Endothelial cell of umbilical vein (primary cell): ENCODE results near the gene INHBB. TPM values are rescaled to one million over a fixed set of nuclear protein-coding genes. Genes with fewer than 3 reads are reported as not detected.
"Not testable (repeated sequence)": the region's sequence is repeated elsewhere in the genome, so short reads cannot be mapped to it uniquely, and the experiment has no call there.

Experiments
- BruUV-seq: library from RNA; stranded (reverse); fragments of 400-500 nt; replicated peaks from 2 replicates; lab custom pipeline; 2021; lab: Mats Ljungman, UMichigan
- CTCF ChIA-PET: fragments of 300-600, 350-600 bp; sonication (Branson Sonifier 250); formaldehyde crosslinking; loops from one replicate; lab custom pipeline; 2021; ENCODE audit warnings: antibody characterized with exemption, inconsistent platforms; lab: Charles Lee
- POLR2A ChIA-PET: fragments of 300-600, 350-600 bp; sonication (Branson Sonifier 250); formaldehyde crosslinking; loops from one replicate; lab custom pipeline; 2021; ENCODE audit warnings: antibody characterized with exemption, inconsistent platforms; lab: Charles Lee
- DNase-seq: peaks from one replicate; pipeline ENCODE4 v3.0.0-alpha.2; 2011; ENCODE audit warnings: low read depth, low spot score
- FAIRE-seq: peaks from 2 replicates; lab custom pipeline; 2011; peaks lifted over from hg19 to GRCh38; lab: Jason Lieb, UNC
- H2AFZ ChIP-seq: 2 replicates; pipeline ENCODE4 v1.6.0; 2012; ENCODE audit warnings: low read depth, low read length, control low read depth, inconsistent platforms
- H3K27ac ChIP-seq: 2 replicates; pipeline ENCODE4 v1.5.1; 2011; ENCODE audit warnings: low read depth, mild to moderate bottlenecking, control low read depth, low read length, moderate library complexity; ENCODE audit not compliant: insufficient read depth
- H3K27me3 ChIP-seq, 2 experiments: 2 replicates each; pipeline versions ENCODE4 v1.6.0 to v1.6.1; 2011; ENCODE audit warnings: low read length in 2 of 2, mixed read lengths in 1 of 2; ENCODE audit not compliant: control insufficient read depth in 2 of 2, insufficient read depth in 2 of 2
- H3K36me3 ChIP-seq, 2 experiments: 2 replicates in 1 of 2; 3 replicates in 1 of 2; pipeline ENCODE4 v1.5.1; 2011; ENCODE audit warnings: low read length in 2 of 2, mild to moderate bottlenecking in 1 of 2, moderate library complexity in 1 of 2; ENCODE audit not compliant: control insufficient read depth in 2 of 2, insufficient read depth in 2 of 2; ENCODE audit errors: extremely low read depth in 1 of 2
- H3K4me1 ChIP-seq: 3 replicates; pipeline ENCODE4 v1.5.1; 2011; ENCODE audit warnings: mild to moderate bottlenecking, low read length; ENCODE audit not compliant: control insufficient read depth, insufficient read depth; ENCODE audit errors: extremely low read depth
- H3K4me2 ChIP-seq: 2 replicates; pipeline ENCODE4 v1.6.1; 2011; ENCODE audit warnings: low read length, control low read depth, mixed read lengths; ENCODE audit not compliant: insufficient read depth
- H3K4me3 ChIP-seq, 3 experiments: fragments of 200-600 bp in 1 of 3; sonication (generic), shearing (Covaris generic) in 1 of 3; replicated peaks in 1 of 3; 2 replicates each; pipeline ENCODE4 v1.5.1; 2011 to 2016; ENCODE audit warnings: control low read depth in 3 of 3, low read length in 3 of 3, mild to moderate bottlenecking in 2 of 3, inconsistent platforms in 1 of 3, low read depth in 1 of 3, moderate library complexity in 1 of 3; ENCODE audit not compliant: insufficient read depth in 1 of 3
- H3K79me2 ChIP-seq: 2 replicates; pipeline ENCODE4 v1.6.0; 2012; ENCODE audit warnings: low read length, inconsistent platforms; ENCODE audit not compliant: control insufficient read depth, insufficient read depth
- H3K9ac ChIP-seq: replicated peaks from 2 replicates; pipeline ENCODE3; 2011; ENCODE audit warnings: low read length, control low read depth; ENCODE audit not compliant: insufficient read depth; ENCODE audit errors: extremely low read depth
- H3K9me1 ChIP-seq: replicated peaks from 3 replicates; pipeline ENCODE4 v1.6.0; 2011; ENCODE audit warnings: mild to moderate bottlenecking, low read length; ENCODE audit not compliant: control insufficient read depth, insufficient read depth; ENCODE audit errors: extremely low read depth
- H3K9me3 ChIP-seq: replicated peaks from 2 replicates; pipeline ENCODE4 v1.5.1; 2012; ENCODE audit warnings: low read length, inconsistent platforms; ENCODE audit not compliant: control insufficient read depth, insufficient read depth
- H4K20me1 ChIP-seq: replicated peaks from 2 replicates; pipeline ENCODE3; 2011; ENCODE audit warnings: mild to moderate bottlenecking, low read length; ENCODE audit not compliant: control insufficient read depth, insufficient read depth; ENCODE audit errors: extremely low read depth
- GATA2 ChIP-seq: IDR thresholded peaks from 2 replicates; pipeline ENCODE4 v1.7.0; 2011; ENCODE audit warnings: low read depth, mild to moderate bottlenecking, moderate library complexity, mixed read lengths, low read length; ENCODE audit not compliant: insufficient read length, insufficient read depth
- dilution Hi-C: fragments of 300-500 bp; cut with MboI; formaldehyde crosslinking; loops from one replicate; pipeline ENCODE4 v1.15.0; 2019; ENCODE audit warnings: low sequenced_read_pairs; ENCODE audit not compliant: extremely low pct_ligation_motif_present
- intact Hi-C: fragments of 100-400 bp; cut with micrococcal nuclease; formaldehyde crosslinking; loops from one replicate; pipeline ENCODE4 v1.10.0; 2022
- polyA plus RNA-seq, 4 experiments: library from polyadenylated mRNA; depleted of rRNA in 3 of 4; stranded (reverse) in 3 of 4; unstranded in 1 of 4; fragments of >200 nt; gene quantifications; 2 replicates each; pipeline versions ENCODE4 v1.2.1 to v1.2.3, GENCODE V29; 2011 to 2012; ENCODE audit warnings: missing spikeins in 1 of 4
- total RNA-seq: library from RNA; stranded (reverse); gene quantifications from 2 replicates; pipeline ENCODE4 v1.2.3, GENCODE V29; 2021

Gene INHBB
- total and polyA plus RNA-seq, 2 donors (not counting 3 experiments of a cell fraction or from before 2014, with no cell fraction given) = 0.11 to 1.8 TPM

GRCh38 chr2:120310136-120310535 is 35.8 kb upstream of the INHBB start:
- POLR2A ChIA-PET = no interaction called here
- no peak for TF ChIP-seq GATA2
- DNase-seq (no peak), FAIRE-seq (no peak)
- Histone ChIP-seq H3K4me3 (no peak overlapping the region), H3K9me1 (no peaks in the 10 kb centered on the region), H3K9me3 (no peaks in the 10 kb centered on the region), H3K79me2 (no peaks in the 10 kb centered on the region), H3K27me3 (no peaks in the 10 kb centered on the region), H3K36me3 (peaks cover 0 to 8% of the 10 kb centered on the region in 2 experiments), H2AFZ (no peak overlapping the region), H3K27ac (no peak overlapping the region), H3K4me2 (no peak overlapping the region), H3K4me1 (peaks cover 16% of the 10 kb centered on the region), H3K9ac (no peak overlapping the region), H4K20me1 (no peaks in the 10 kb centered on the region)
- intact Hi-C loops (loop anchor here (5.0 to 10.0 kb wide), 3 partner anchors 295 to 553 kb away; partner anchors contain the start of genes EPB41L5 and PTPN4), dilution Hi-C loops (no loop called here)
- CTCF ChIA-PET = no interaction called here
- no TSS peak for BruUV-seq

DNA sequence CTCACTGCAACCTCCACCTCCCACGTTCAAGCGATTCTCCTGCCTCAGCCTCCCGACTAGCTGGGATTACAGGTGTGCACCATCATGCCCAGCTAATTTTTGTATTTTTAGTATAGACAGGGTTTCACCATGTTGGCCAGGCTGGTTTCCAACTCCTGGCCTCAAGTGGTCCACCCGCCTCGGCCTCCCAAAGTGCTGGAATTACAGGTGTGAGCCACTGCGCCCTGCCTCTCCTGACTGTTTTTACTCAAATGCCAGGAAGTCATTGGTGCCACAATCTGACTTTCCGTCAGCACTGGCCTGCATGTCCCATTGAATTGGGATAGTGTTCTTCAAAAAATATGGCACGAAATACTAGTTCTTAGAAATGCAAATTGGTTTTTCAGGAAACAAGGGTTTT is 35.1 kb upstream of the INHBB start:
- H2AFZ ChIP-seq, DNase-seq, H3K27ac ChIP-seq, dilution Hi-C loops, H4K20me1 ChIP-seq, H3K9me1 ChIP-seq, POLR2A ChIA-PET, BruUV-seq, H3K4me3 ChIP-seq, H3K36me3 ChIP-seq, H3K27me3 ChIP-seq, H3K9me3 ChIP-seq, H3K9ac ChIP-seq, H3K4me2 ChIP-seq, H3K79me2 ChIP-seq, FAIRE-seq: not testable (repeated sequence)
- CTCF ChIA-PET = interaction anchor here (1.1 to 5.0 kb wide), 3 partner anchors 104 to 371 kb away, joined by 6 to 56 read pairs (median 42); no protein-coding TSS in a partner anchor
- intact Hi-C loops = loop anchor here (5.0 to 10.0 kb wide), 3 partner anchors 296 to 554 kb away; partner anchors contain the start of genes EPB41L5 and PTPN4
- peaks cover 16% of the 10 kb centered on the region for H3K4me1 ChIP-seq
